Sigmoid colon (tissue), 7 donors: Measurements from ENCODE around the gene ZCCHC7. TPM values are rescaled to one million over a fixed set of nuclear protein-coding genes. Genes with fewer than 3 reads are reported as not detected.
"Not testable (repeated sequence)": the region's sequence is repeated elsewhere in the genome, so short reads cannot be mapped to it uniquely, and the experiment has no call there.

Experiments
- DNase-seq: peaks from one replicate; pipeline ENCODE4 v3.0.0-alpha.2; 2019
- H3K27ac ChIP-seq, 4 donors: fragments of 200-600 bp; sonication (generic); one replicate each; pipeline ENCODE4 v1.5.1; 2016 to 2019; ENCODE audit warnings: mild to moderate bottlenecking in 1 of 4
- H3K27me3 ChIP-seq, 3 donors: fragments of 200-600 bp; sonication (generic); one replicate each; pipeline ENCODE4 v1.5.1; 2019; ENCODE audit warnings: mild to moderate bottlenecking in 1 of 3
- H3K36me3 ChIP-seq, 4 donors: fragments of 200-600 bp; sonication (generic); one replicate each; pipeline ENCODE4 v1.5.1; 2016 to 2019
- H3K4me1 ChIP-seq, 4 donors: fragments of 200-600 bp; sonication (generic); one replicate each; pipeline ENCODE4 v1.5.1; 2017 to 2019
- H3K4me3 ChIP-seq, 4 donors: fragments of 200-600 bp; sonication (generic); one replicate each; pipeline ENCODE4 v1.5.1; 2017 to 2019; ENCODE audit warnings: mild to moderate bottlenecking in 2 of 4, moderate library complexity in 1 of 4
- H3K9me3 ChIP-seq, 4 donors: fragments of 200-600 bp in 3 of 4; sonication (generic) in 3 of 4; one replicate each; pipeline versions ENCODE4 v1.5.1 to v1.6.1; 2013 to 2019
- CTCF ChIP-seq, 4 experiments: fragments of 450-650 bp in 3 of 4; fragments of 200-600 bp in 1 of 4; IDR thresholded peaks; one replicate each; pipeline ENCODE4 v1.5.1; 2016 to 2019; ENCODE audit warnings: antibody characterized with exemption in 4 of 4, mild to moderate bottlenecking in 3 of 4, moderate library complexity in 2 of 4
- EP300 ChIP-seq, 4 donors: sonication (generic); formaldehyde crosslinking; IDR thresholded peaks; one replicate each; pipeline ENCODE4 v1.6.1; 2017; ENCODE audit warnings: antibody characterized with exemption in 4 of 4
- POLR2A ChIP-seq, 2 donors: fragments of 450-650 bp; IDR thresholded peaks; one replicate each; pipeline ENCODE4 v1.6.1; 2016; ENCODE audit warnings: antibody characterized with exemption in 2 of 2, mild to moderate bottlenecking in 2 of 2, moderate library complexity in 2 of 2
- POLR2AphosphoS5 ChIP-seq, 4 donors: sonication (generic); formaldehyde crosslinking; IDR thresholded peaks; one replicate each; pipeline ENCODE4 v1.6.1; 2017; ENCODE audit warnings: antibody characterized with exemption in 4 of 4
- WGBS, 2 donors: extraction: QIAGEN DNeasy Blood & Tissue Kit; methylation state at CpG; one replicate each; pipeline ENCODE4 v1.1.7; 2013; 5-methylcytosine and 5-hydroxymethylcytosine counted together
- intact Hi-C: fragments of 100-400 bp; cut with DNase I; formaldehyde crosslinking; loops from one replicate; pipeline ENCODE4 v1.15.1; 2023
- polyA plus RNA-seq, 3 donors: library from polyadenylated mRNA; stranded (reverse); fragments of 200-250 nt; gene quantifications; one replicate each; pipeline ENCODE4 v1.2.3, GENCODE V29; 2013
- total RNA-seq, 4 donors: library from RNA; depleted of rRNA; stranded (reverse); fragments of >200 nt; gene quantifications; one replicate each; pipeline ENCODE4 v1.1.0, GENCODE V29; 2016
- donor health status: healthy with polysubstance abuse.
- donor health status: Bipolar disorder and iron deficiency.
- donor health status: healthy.

The ZCCHC7 gene
- total and polyA plus RNA-seq, 7 donors: 5.8 to 24.6 (median 19.1) TPM

- H3K4me3 ChIP-seq: no peak overlapping the region
- no peak overlapping the region for H3K27ac ChIP-seq
- TF ChIP-seq CTCF (IDR thresholded peaks at IDR 0.05) (no peak), POLR2A (IDR thresholded peaks at IDR 0.05) (no peak), POLR2AphosphoS5 (IDR thresholded peaks at IDR 0.05) (no peak)
- intact Hi-C loops: no loop called here
- DNase-seq: no peak
- WGBS, 2 donors: 13 to 33% methylated on average over 7 of the region's 7 CpGs
- H3K27me3 ChIP-seq: no peaks in the 10 kb centered on the region
- no peaks in the 10 kb centered on the region for H3K9me3 ChIP-seq
- no peaks in the 10 kb centered on the region for H3K36me3 ChIP-seq
- H3K4me1 ChIP-seq: no peaks in the 10 kb centered on the region
Observed at GRCh38 chr9:37390759-37391158, 270.4 kb downstream of the ZCCHC7 start.

- no peak for DNase-seq
- Histone ChIP-seq H3K4me3 (no peak overlapping the region), H3K27ac (no peak overlapping the region), H3K4me1 (no peaks in the 10 kb centered on the region), H3K36me3 (no peaks in the 10 kb centered on the region), H3K9me3 (no peaks in the 10 kb centered on the region), H3K27me3 (no peaks in the 10 kb centered on the region)
- intact Hi-C loops: no loop called here
- 85 to 87% methylated on average over 8 of the region's 8 CpGs for WGBS, 2 donors
- no peak for TF ChIP-seq POLR2AphosphoS5 (IDR thresholded peaks at IDR 0.05)
- no peak for TF ChIP-seq EP300 (IDR thresholded peaks at IDR 0.05)
- TF ChIP-seq CTCF (IDR thresholded peaks at IDR 0.05): no peak
- no peak for TF ChIP-seq POLR2A (IDR thresholded peaks at IDR 0.05)
Observed at GRCh38 chr9:37392272-37392671, 271.9 kb downstream of the ZCCHC7 start.

- Histone ChIP-seq H3K27me3 (no peaks in the 10 kb centered on the region), H3K4me1 (no peaks in the 10 kb centered on the region), H3K9me3 (no peaks in the 10 kb centered on the region), H3K36me3 (no peaks in the 10 kb centered on the region), H3K27ac (no peak overlapping the region), H3K4me3 (no peak overlapping the region)
- intact Hi-C loops: no loop called here
- TF ChIP-seq EP300 (IDR thresholded peaks at IDR 0.05) (no peak), CTCF (IDR thresholded peaks at IDR 0.05) (no peak), POLR2AphosphoS5 (IDR thresholded peaks at IDR 0.05) (no peak), POLR2A (IDR thresholded peaks at IDR 0.05) (no peak)
- DNase-seq: no peak
- 77 to 78% methylated on average over 12 of the region's 12 CpGs for WGBS, 2 donors
Observed at GRCh38 chr9:37395229-37395628, 274.9 kb downstream of the ZCCHC7 start.

GRCh38 chr9:37395663-37396062, 275.3 kb downstream of the ZCCHC7 start:
- no peaks in the 10 kb centered on the region for H3K4me1 ChIP-seq
- intact Hi-C loops: no loop called here
- no peaks in the 10 kb centered on the region for H3K27me3 ChIP-seq
- H3K36me3 ChIP-seq: no peaks in the 10 kb centered on the region
- no peak for TF ChIP-seq POLR2AphosphoS5 (IDR thresholded peaks at IDR 0.05)
- TF ChIP-seq EP300 (IDR thresholded peaks at IDR 0.05): no peak
- H3K9me3 ChIP-seq: no peaks in the 10 kb centered on the region
- no peak for DNase-seq
- WGBS, 2 donors: 88 to 91% methylated on average over 8 of the region's 8 CpGs
- no peak overlapping the region for H3K4me3 ChIP-seq
- H3K27ac ChIP-seq: no peak overlapping the region

GRCh38 chr9:37397948-37398347, 277.6 kb downstream of the ZCCHC7 start:
- DNase-seq, H3K36me3 ChIP-seq, H3K4me3 ChIP-seq, H3K9me3 ChIP-seq, H3K4me1 ChIP-seq, H3K27ac ChIP-seq, H3K27me3 ChIP-seq, intact Hi-C loops: not testable (repeated sequence)
- 94 to 97% methylated on average over 3 of the region's 3 CpGs for WGBS, 2 donors

GRCh38 chr9:37398464-37399025, 278.2 kb downstream of the ZCCHC7 start:
- Histone ChIP-seq H3K9me3 (no peaks in the 10 kb centered on the region), H3K4me1 (no peaks in the 10 kb centered on the region), H3K4me3 (no peak overlapping the region), H3K27ac (no peak overlapping the region), H3K36me3 (no peaks in the 10 kb centered on the region), H3K27me3 (no peaks in the 10 kb centered on the region)
- DNase-seq: no peak
- no peak for TF ChIP-seq EP300 (IDR thresholded peaks at IDR 0.05)
- TF ChIP-seq POLR2A (IDR thresholded peaks at IDR 0.05): no peak
- no peak for TF ChIP-seq POLR2AphosphoS5 (IDR thresholded peaks at IDR 0.05)
- no peak for TF ChIP-seq CTCF (IDR thresholded peaks at IDR 0.05)
- 78 to 82% methylated on average over 7 of the region's 7 CpGs for WGBS, 2 donors
- intact Hi-C loops: no loop called here
